GF-D8 (cell line): ENCODE measurements around the gene TNPO2.

ENCODE experiments used
- DNase-seq: peaks from one replicate; lab custom pipeline; 2025; lab: John Stamatoyannopoulos, UW

TNPO2 gene

GRCh38 chr19:12675399-12675798, 48.3 kb downstream of the TNPO2 start:
- DNase-seq: no peak

GRCh38 chr19:12672744-12673143, 51.0 kb downstream of the TNPO2 start:
- DNase-seq: no peak

- DNase-seq: no peak
Measured at GRCh38 chr19:12670159-12670928, 53.4 kb downstream of the TNPO2 start.

GRCh38 chr19:12669270-12670158, 54.2 kb downstream of the TNPO2 start:
- DNase-seq: peak; percentile 63

- DNase-seq: no peak
Measured at GRCh38 chr19:12668932-12669269, 54.8 kb downstream of the TNPO2 start.

- DNase-seq: no peak
Measured at GRCh38 chr19:12668346-12668745, 55.4 kb downstream of the TNPO2 start.

- no peak for DNase-seq
Measured at GRCh38 chr19:12667731-12668302, 55.9 kb downstream of the TNPO2 start.

GRCh38 chr19:12666265-12667048, 57.3 kb downstream of the TNPO2 start, which contains the start of the genes MAN2B1 and WDR83:
MAN2B1 (minus strand) TSS chr19:12666742; CDS start chr19:12666701, 41 bp downstream.
WDR83 (plus strand) TSS chr19:12666807; CDS start chr19:12669791, 2,984 bp downstream.
- peak; percentile 16 for DNase-seq

DNA sequence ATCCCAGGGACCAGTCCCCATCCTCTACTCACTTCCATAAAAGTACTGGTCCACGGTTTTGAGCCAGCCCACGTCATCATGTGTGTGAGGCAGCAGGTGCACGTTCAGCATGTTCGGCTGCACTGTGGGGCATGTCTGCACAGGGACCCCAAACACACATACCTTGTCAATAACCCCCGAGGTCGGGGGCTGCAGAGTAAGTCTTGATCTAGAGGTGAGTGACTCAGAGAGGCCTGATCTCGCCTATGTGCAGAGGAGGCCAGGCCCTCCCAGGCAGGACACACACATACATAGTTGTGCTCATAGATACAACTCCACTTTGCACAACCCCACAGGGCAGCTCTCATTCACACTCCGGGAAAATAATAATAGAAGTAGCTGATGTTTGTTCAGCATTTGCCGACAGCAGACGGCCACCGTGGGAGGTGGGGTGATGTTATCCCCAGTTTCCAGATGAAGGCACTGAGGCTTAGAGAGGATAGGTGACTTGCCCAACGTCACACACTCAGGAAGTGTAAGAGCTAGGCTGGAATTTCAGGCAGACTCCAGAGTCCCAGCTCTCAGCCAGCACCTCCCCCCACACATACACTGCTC, 58.0 kb downstream of the TNPO2 start:
- DNase-seq: no peak

- DNase-seq: peak; percentile 90
Measured at GRCh38 chr19:12665281-12665573, 58.5 kb downstream of the TNPO2 start.

DNA sequence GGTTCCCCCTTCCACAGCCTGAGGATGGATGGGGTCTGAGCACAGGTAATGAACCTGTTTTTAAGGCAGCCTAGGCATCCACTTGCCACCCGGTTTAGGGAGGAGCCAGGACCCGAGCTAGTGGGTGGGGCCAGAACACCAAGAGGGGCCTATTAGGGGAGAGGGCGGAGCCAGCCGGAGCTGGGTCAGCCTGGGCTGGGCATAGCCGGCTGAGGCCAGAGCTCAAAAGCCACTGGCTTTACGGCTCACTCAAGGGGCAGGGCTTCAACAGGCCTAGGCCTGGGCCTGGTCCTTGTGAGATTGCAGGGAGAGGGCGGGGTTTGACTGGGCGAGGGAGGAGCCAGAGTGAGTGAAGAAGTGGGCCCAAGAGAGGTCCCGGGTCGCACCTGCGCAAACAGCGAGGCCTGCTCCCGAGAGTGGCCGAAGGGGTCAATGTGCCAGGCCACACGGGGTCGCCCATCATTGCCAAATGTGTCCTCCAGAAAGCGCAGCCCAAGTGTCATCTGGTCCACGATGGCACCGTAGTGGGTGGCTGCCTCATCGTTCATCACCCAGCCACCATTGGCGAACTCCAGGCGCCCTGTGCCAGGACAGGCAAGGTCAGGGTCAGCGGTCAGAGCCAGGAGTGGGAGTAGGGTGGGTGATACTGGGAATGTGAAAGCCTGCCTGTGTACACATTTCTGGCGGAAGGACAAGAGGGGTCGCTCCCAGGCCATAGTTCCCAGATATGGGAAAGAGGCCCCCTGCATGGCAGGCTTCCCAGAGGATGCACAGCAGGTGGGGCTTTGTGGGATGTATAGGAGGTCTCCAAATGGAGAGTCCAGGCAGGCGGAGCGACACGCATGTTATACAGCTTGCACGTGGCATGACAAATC, 59.1 kb downstream of the TNPO2 start:
- DNase-seq: no peak

DNA sequence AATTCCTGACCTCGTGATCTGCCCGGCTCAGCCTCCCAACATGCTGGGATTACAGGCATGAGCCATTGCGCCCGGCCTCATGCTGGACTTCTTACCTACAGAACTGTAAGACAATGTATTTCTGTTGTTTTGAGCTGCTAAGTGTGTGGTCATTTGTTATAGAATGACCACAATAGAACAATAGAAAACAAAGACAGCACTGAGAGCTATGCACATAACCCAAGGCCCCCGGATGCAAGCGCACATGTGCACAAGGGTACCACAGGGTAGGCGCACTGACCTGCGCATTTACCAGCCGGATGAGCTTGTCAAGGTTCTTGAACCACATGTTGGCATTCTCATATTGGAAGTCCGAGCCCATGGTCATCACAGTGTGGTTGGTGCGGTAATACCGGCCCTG, 62.8 kb downstream of the TNPO2 start:
- DNase-seq: no peak

GRCh38 chr19:12657966-12658365, 65.8 kb downstream of the TNPO2 start:
- no peak for DNase-seq

DNA sequence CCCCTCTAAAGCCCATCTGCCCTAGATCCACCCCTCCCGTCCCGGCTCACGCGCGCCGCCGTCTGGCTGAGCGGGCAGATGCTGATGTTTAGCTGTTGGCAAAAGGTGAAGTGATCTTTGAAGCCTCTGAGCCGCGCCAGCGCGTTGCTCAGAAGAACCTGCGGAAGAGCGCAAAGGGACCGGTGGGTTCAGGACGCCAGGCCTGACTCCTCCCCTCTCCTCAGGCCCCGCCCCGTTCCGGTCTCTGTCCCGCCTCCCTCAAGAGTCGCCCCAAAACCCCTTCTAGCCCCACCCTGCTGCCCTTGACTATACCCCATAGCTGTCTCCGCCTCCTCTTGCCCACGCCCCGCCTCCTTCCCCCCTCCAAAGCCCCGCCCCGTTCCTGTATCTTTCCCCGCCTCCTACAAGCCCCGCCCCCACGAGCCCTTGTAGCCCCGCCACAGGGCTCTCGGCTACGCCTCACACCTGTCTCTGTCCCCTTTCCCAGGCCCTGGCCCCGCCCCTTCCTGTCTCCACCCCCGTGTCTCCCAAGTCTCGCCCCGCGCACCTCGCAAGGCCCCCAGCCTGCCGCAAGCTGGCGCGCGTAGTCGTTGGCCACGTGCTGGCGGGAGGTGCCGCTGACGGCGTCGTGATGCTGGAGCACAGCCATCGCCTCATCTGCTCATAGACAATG, 66.7 kb downstream of the TNPO2 start:
- no peak for DNase-seq

DNA sequence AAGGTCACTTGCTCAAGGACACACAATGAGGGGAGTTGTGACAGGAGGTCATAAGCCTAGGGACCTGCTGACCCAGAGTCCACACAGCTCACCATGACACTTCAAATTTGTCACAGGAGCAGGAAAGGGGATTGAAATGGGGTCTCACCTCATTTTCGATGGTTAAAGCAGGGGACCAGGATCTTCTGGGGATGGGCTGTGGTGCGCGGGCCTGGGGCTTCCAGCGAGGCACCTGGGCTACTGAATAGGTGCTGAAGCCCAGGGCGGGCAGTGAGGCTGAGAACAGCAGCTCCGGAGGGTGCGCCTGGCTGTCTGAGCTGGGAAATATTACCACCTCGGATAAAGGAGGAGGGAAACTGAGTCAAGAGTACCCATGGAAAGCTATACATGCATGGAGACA, 68.2 kb downstream of the TNPO2 start:
- no peak for DNase-seq

GRCh38 chr19:12652219-12652618, 71.5 kb downstream of the TNPO2 start:
- no peak for DNase-seq

- no peak for DNase-seq
Measured at GRCh38 chr19:12649941-12650340, 73.8 kb downstream of the TNPO2 start.
